GM13976 (cell line): ENCODE measurements around the gene CLOCK.

Experiments used
- DNase-seq: peaks from one replicate; pipeline ENCODE4 v3.0.0; 2012; ENCODE audit warnings: low spot score
- CTCF ChIP-seq: IDR thresholded peaks from 2 replicates; pipeline ENCODE4 v1.5.1; 2012; ENCODE audit warnings: borderline replicate concordance, mild to moderate bottlenecking; ENCODE audit not compliant: insufficient read depth; ENCODE audit errors: extremely low read depth, missing control alignments, control extremely low read depth
- in situ Hi-C: fragments of 300-500 bp; cut with MboI; formaldehyde crosslinking; loops from one replicate; pipeline ENCODE4 v1.12.0; 2022; ENCODE audit warnings: low sequenced_read_pairs, mixed read lengths, inconsistent platforms; ENCODE audit not compliant: unreplicated experiment

CLOCK gene

GRCh38 chr4:55498051-55498450 is 48.7 kb downstream of the CLOCK start:
- no peak for TF ChIP-seq CTCF
- in situ Hi-C loops, result no loop called here
- DNase-seq, result no peak

GRCh38 chr4:55491486-55491885 is 55.2 kb downstream of the CLOCK start:
- TF ChIP-seq CTCF, result no peak
- DNase-seq, result no peak
- in situ Hi-C loops, result no loop called here

GRCh38 chr4:55488716-55489115 is 58.0 kb downstream of the CLOCK start:
- in situ Hi-C loops, result no loop called here
- DNase-seq, result no peak
- TF ChIP-seq CTCF, result no peak

- in situ Hi-C loops, result no loop called here
- no peak for DNase-seq
- TF ChIP-seq CTCF, result no peak
Observed at GRCh38 chr4:55485821-55486220, 60.9 kb downstream of the CLOCK start.

- DNase-seq, result no peak
- in situ Hi-C loops, result no loop called here
Observed at GRCh38 chr4:55483315-55483714, 63.4 kb downstream of the CLOCK start.

GRCh38 chr4:55475394-55476243 is 71.1 kb downstream of the CLOCK start:
- TF ChIP-seq CTCF, result no peak
- in situ Hi-C loops, result no loop called here
- DNase-seq, result no peak

More at GRCh38 chr4:55483315-55483714, 63.4 kb downstream of the CLOCK start:
- no peak for TF ChIP-seq CTCF
